Body of pancreas (tissue), 4 donors: ENCODE results near the gene MED16.

Source experiments
- POLR2A ChIP-seq, 3 donors: fragments of 450-650 bp; IDR thresholded peaks; one replicate each; pipeline ENCODE4 v1.6.1; 2016; ENCODE audit warnings: antibody characterized with exemption in 3 of 3, mild to moderate bottlenecking in 2 of 3
- TF ChIP-seq, protein P1 (sequence below), 7 experiments: fragments of 450-650 bp in 4 of 7; fragments of 200-600 bp in 3 of 7; sonication (generic) in 3 of 7; IDR thresholded peaks; one replicate each; pipeline ENCODE4 v1.5.1; 2016 to 2019; ENCODE audit warnings: antibody characterized with exemption in 7 of 7

DNA sequence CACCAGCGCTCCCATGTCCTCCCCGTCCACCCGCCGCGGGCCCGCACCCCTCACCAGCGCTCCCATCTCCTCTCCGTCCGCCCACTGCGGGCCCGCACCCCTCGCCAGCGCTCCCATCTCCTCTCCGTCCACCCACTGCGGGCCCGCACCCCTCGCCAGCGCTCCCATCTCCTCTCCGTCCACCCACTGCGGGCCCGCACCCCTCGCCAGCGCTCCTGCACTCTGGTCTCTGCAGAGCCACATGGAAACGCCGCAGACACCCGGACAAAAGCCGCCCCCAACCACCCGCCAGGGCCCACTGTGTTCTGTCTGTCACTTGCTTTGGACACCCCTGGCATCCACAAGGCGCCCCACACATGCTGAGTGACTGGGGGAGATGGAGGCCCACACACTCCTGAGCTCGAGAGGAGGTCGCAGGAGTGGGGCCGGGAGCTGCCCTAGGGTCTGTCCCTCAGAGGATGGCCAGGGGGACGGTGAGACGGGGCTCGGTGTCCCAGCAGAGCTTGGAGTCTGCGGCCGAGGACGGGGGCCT is 26.2 kb downstream of the MED16 start:
- no peak for TF ChIP-seq POLR2A (IDR thresholded peaks at IDR 0.05)
- TF ChIP-seq, protein P1, sequence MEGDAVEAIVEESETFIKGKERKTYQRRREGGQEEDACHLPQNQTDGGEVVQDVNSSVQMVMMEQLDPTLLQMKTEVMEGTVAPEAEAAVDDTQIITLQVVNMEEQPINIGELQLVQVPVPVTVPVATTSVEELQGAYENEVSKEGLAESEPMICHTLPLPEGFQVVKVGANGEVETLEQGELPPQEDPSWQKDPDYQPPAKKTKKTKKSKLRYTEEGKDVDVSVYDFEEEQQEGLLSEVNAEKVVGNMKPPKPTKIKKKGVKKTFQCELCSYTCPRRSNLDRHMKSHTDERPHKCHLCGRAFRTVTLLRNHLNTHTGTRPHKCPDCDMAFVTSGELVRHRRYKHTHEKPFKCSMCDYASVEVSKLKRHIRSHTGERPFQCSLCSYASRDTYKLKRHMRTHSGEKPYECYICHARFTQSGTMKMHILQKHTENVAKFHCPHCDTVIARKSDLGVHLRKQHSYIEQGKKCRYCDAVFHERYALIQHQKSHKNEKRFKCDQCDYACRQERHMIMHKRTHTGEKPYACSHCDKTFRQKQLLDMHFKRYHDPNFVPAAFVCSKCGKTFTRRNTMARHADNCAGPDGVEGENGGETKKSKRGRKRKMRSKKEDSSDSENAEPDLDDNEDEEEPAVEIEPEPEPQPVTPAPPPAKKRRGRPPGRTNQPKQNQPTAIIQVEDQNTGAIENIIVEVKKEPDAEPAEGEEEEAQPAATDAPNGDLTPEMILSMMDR (IDR thresholded peaks at IDR 0.05): no peak
